Raji (cell line): ENCODE results near the gene ZMYM1.

Experiments used
- POLR2A ChIP-seq: IDR thresholded peaks from 2 replicates; pipeline ENCODE4 v1.6.1; 2011; ENCODE audit warnings: low read depth, low read length, control low read depth; ENCODE audit not compliant: insufficient read depth

The ZMYM1 gene

GRCh38 chr1:35079003-35079930 is at the start of gene ZMYM1:
TSS of gene ZMYM1 (plus strand) at chr1:35079385. CDS start at chr1:35093988, 14,603 bp downstream.
- peak; percentile 72 for TF ChIP-seq POLR2A

GRCh38 chr1:35029761-35030160 is 49.4 kb upstream of the ZMYM1 start:
- no peak for TF ChIP-seq POLR2A

- TF ChIP-seq POLR2A, result no peak
These were observed 48.8 kb upstream of the ZMYM1 start for GRCh38 chr1:35030338-35030737.

GRCh38 chr1:35030756-35031446 is 48.3 kb upstream of the ZMYM1 start:
- no peak for TF ChIP-seq POLR2A

GRCh38 chr1:35032384-35032739 is 46.8 kb upstream of the ZMYM1 start:
- no peak for TF ChIP-seq POLR2A

- TF ChIP-seq POLR2A, result no peak
These were observed 45.8 kb upstream of the ZMYM1 start for GRCh38 chr1:35033346-35033745.

- TF ChIP-seq POLR2A, result no peak
These were observed 42.6 kb upstream of the ZMYM1 start for GRCh38 chr1:35036621-35037020.

- TF ChIP-seq POLR2A, result no peak
These were observed 42.0 kb upstream of the ZMYM1 start for GRCh38 chr1:35037206-35037605.

- TF ChIP-seq POLR2A, result no peak
These were observed 40.5 kb upstream of the ZMYM1 start for GRCh38 chr1:35038723-35039122.

- no peak for TF ChIP-seq POLR2A
These were observed 35.7 kb upstream of the ZMYM1 start for GRCh38 chr1:35043498-35043897.

GRCh38 chr1:35044431-35044830 is 34.8 kb upstream of the ZMYM1 start:
- TF ChIP-seq POLR2A, result no peak

GRCh38 chr1:35046730-35047129 is 32.5 kb upstream of the ZMYM1 start:
- no peak for TF ChIP-seq POLR2A

- TF ChIP-seq POLR2A, result no peak
These were observed 31.9 kb upstream of the ZMYM1 start for GRCh38 chr1:35047188-35047858.

GRCh38 chr1:35049116-35049515 is 30.1 kb upstream of the ZMYM1 start:
- TF ChIP-seq POLR2A, result no peak

- no peak for TF ChIP-seq POLR2A
These were observed 25.8 kb upstream of the ZMYM1 start for GRCh38 chr1:35053433-35053832.

GRCh38 chr1:35058988-35059387 is 20.2 kb upstream of the ZMYM1 start:
- TF ChIP-seq POLR2A, result no peak
